A673 (cell line): ENCODE data around the gene THNSL1. TPM values are rescaled to one million over a fixed set of nuclear protein-coding genes. Genes with fewer than 3 reads are reported as not detected.
"Not testable (repeated sequence)": the region's sequence is repeated elsewhere in the genome, so short reads cannot be mapped to it uniquely, and the experiment has no call there.

Experiments used
- BruUV-seq: library from RNA; stranded (reverse); fragments of 400-500 nt; replicated peaks from 2 replicates; lab custom pipeline; 2021; lab: Mats Ljungman, UMichigan
- CTCF ChIA-PET: fragments of 300-600 bp; sonication (Branson Sonifier 250); formaldehyde crosslinking; loops from one replicate; lab custom pipeline; 2022; ENCODE audit warnings: antibody characterized with exemption; lab: Charles Lee
- POLR2A ChIA-PET: fragments of 300-600 bp; sonication (Branson Sonifier 250); formaldehyde crosslinking; loops from one replicate; lab custom pipeline; 2022; ENCODE audit warnings: antibody characterized with exemption; ENCODE audit not compliant: low non-redundant PET; lab: Charles Lee
- DNase-seq: peaks from one replicate; pipeline ENCODE4 v3.0.0-alpha.2; 2015; ENCODE audit warnings: low spot score
- H3K27ac ChIP-seq: fragments of 200-600 bp; sonication (generic); 2 replicates; pipeline ENCODE4 v1.5.1; 2016; ENCODE audit warnings: mixed run types, low read depth, mild to moderate bottlenecking, mixed read lengths, antibody characterized with exemption, low read length; ENCODE audit not compliant: poor library complexity, severe bottlenecking
- H3K27me3 ChIP-seq: fragments of 200-600 bp; sonication (generic); replicated peaks from 2 replicates; pipeline ENCODE4 v1.6.1; 2017; ENCODE audit warnings: mixed run types, low read depth, mild to moderate bottlenecking, mixed read lengths, antibody characterized with exemption, low read length; ENCODE audit not compliant: insufficient read depth, poor library complexity
- H3K36me3 ChIP-seq: fragments of 200-600 bp; sonication (generic); 2 replicates; pipeline ENCODE4 v1.6.1; 2016; ENCODE audit warnings: mixed run types, mild to moderate bottlenecking, mixed read lengths, antibody characterized with exemption, low read length; ENCODE audit not compliant: insufficient read depth, poor library complexity, severe bottlenecking
- H3K4me1 ChIP-seq: fragments of 200-600 bp; sonication (generic); 2 replicates; pipeline ENCODE4 v1.6.1; 2017; ENCODE audit warnings: mixed run types, mild to moderate bottlenecking, mixed read lengths, antibody characterized with exemption, low read length; ENCODE audit not compliant: insufficient read depth, poor library complexity, severe bottlenecking
- H3K4me3 ChIP-seq: fragments of 200-600 bp; sonication (generic); 2 replicates; pipeline ENCODE4 v1.5.1; 2016; ENCODE audit warnings: low read depth, mixed run types, mild to moderate bottlenecking, mixed read lengths, low read length; ENCODE audit not compliant: poor library complexity, severe bottlenecking
- H3K9me3 ChIP-seq: fragments of 200-600 bp; sonication (generic); 2 replicates; pipeline ENCODE4 v1.6.1; 2016; ENCODE audit warnings: mixed run types, low read depth, mild to moderate bottlenecking, mixed read lengths, antibody characterized with exemption, low read length; ENCODE audit not compliant: poor library complexity, severe bottlenecking
- EZH2 ChIP-seq: fragments of 200-600 bp; sonication (generic); IDR thresholded peaks from 2 replicates; pipeline ENCODE4 v1.6.1; 2017; ENCODE audit warnings: borderline replicate concordance, low read depth, mild to moderate bottlenecking, mixed read lengths, antibody characterized with exemption, low read length; ENCODE audit not compliant: poor library complexity, severe bottlenecking
- intact Hi-C: fragments of 100-400 bp; cut with micrococcal nuclease; formaldehyde crosslinking; loops from one replicate; pipeline ENCODE4 v1.10.0; 2022; ENCODE audit not compliant: unreplicated experiment
- total RNA-seq: library from RNA; stranded (reverse); gene quantifications from 2 replicates; pipeline ENCODE4 v1.2.3, GENCODE V29; 2021
- TF ChIP-seq, protein P1 (sequence below): fragments of 300-800, 200-600 bp; sonication (generic); conservative IDR thresholded peaks from 2 replicates; pipeline ENCODE4 v1.5.1; 2017; ENCODE audit warnings: low read depth, mild to moderate bottlenecking, antibody characterized with exemption, low read length, moderate library complexity, mixed read lengths

The THNSL1 gene
- total RNA-seq, 1 experiment from 2014 or later, result 7.1 TPM

DNA sequence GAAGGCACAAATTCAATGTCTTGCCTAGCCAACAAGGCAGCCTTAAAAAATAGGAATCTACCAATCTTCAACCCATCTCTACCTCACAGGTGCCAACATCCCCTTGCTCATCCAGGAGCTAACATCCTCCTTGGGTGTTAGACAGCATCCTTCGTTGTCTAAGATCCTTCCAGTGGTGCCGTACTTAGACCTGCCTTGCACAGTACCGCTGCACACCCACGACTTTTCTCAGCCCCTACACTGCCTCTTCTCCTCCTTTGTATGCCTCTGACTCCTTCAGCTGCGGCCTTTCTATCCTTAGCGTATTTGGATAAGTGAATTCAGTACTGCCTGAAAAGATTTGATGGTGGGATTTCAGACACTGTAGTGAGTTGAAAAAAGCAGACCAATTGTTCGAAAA is 48.1 kb upstream of the THNSL1 start:
- TF ChIP-seq EZH2, result no peak
- TF ChIP-seq, protein P1, sequence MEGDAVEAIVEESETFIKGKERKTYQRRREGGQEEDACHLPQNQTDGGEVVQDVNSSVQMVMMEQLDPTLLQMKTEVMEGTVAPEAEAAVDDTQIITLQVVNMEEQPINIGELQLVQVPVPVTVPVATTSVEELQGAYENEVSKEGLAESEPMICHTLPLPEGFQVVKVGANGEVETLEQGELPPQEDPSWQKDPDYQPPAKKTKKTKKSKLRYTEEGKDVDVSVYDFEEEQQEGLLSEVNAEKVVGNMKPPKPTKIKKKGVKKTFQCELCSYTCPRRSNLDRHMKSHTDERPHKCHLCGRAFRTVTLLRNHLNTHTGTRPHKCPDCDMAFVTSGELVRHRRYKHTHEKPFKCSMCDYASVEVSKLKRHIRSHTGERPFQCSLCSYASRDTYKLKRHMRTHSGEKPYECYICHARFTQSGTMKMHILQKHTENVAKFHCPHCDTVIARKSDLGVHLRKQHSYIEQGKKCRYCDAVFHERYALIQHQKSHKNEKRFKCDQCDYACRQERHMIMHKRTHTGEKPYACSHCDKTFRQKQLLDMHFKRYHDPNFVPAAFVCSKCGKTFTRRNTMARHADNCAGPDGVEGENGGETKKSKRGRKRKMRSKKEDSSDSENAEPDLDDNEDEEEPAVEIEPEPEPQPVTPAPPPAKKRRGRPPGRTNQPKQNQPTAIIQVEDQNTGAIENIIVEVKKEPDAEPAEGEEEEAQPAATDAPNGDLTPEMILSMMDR, result no peak
- intact Hi-C loops, result no loop called here
- Histone ChIP-seq H3K27ac (no peak overlapping the region), H3K36me3 (no peaks in the 10 kb centered on the region), H3K4me3 (no peak overlapping the region), H3K27me3 (no peaks in the 10 kb centered on the region), H3K9me3 (no peaks in the 10 kb centered on the region), H3K4me1 (no peaks in the 10 kb centered on the region)
- BruUV-seq, result no TSS peak
- POLR2A ChIA-PET, result no interaction called here
- CTCF ChIA-PET, result no interaction called here
- no peak for DNase-seq

DNA sequence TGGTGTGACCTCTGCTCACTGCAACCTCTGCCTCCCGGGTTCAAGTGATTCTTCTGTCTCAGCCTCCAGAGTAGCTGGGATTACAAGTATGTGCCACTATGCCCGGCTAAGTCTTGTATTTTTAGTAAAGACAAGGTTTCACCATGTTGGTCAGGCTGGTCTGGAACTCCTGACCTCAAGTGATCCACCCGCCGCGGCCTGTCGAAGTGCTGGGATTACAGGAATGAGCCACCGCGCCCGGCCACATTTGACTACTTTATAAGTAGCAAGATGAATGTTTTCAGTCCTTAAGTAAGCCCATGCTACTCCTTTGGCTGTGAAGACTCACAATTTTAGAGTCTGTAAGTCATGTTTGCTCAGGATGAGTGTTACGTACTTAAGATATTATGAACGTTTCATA is 47.5 kb upstream of the THNSL1 start:
- intact Hi-C loops, H3K27me3 ChIP-seq, H3K4me3 ChIP-seq, H3K36me3 ChIP-seq, H3K4me1 ChIP-seq, H3K27ac ChIP-seq, BruUV-seq, POLR2A ChIA-PET, H3K9me3 ChIP-seq, DNase-seq, CTCF ChIA-PET: not testable (repeated sequence)

DNA sequence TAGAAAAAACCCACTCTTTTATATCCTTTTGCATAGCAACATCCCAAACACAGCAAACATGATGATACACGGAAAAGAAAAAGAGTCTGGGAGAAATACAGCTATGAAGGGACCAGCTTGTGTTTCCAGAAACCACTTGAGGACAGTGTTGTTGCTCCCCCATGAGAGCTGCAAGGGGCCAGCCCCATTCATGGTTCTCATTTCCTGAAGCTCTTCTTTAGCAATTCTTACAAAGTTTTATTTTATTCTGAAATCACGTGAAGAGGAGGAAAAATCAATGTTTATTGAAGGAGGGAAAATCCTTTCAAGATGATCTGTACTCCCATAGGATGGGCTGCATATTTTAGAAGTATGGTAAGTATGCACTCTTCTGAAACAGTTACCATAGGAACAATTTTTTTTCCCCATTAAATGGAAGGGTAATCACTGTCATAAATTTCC is 46.6 kb upstream of the THNSL1 start:
- ChIA-PET CTCF (interaction anchor here (0.6 to 0.7 kb wide), 2 partner anchors 14 to 17 kb away, joined by 3 to 18 read pairs; no protein-coding TSS in a partner anchor), POLR2A (no interaction called here)
- intact Hi-C loops, result no loop called here
- Histone ChIP-seq H3K36me3 (no peaks in the 10 kb centered on the region), H3K27me3 (no peaks in the 10 kb centered on the region), H3K27ac (no peak overlapping the region), H3K4me1 (no peaks in the 10 kb centered on the region), H3K9me3 (no peaks in the 10 kb centered on the region), H3K4me3 (no peak overlapping the region)
- no peak for TF ChIP-seq EZH2
- TF ChIP-seq, protein P1, result no peak
- BruUV-seq, result no TSS peak
- no peak for DNase-seq

DNA sequence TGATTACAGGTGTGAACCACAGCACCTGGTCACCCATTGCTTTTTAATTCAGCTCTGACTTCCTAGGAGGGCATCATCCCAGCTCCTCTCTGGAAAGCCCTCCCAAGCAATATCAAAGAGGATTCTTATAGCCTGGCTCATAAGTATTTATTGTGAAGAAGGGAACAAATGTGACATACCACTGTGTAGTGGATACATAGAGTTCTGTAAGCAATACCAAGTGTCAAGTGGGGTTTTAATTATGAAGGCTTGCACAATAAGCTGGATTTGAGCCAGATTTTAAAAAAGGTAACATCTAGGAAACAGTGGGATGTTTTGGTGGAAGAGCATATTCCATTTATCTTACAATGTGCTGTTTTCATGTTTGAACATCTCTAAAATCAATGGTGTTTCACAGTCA is 45.0 kb upstream of the THNSL1 start:
- Histone ChIP-seq H3K27me3 (no peaks in the 10 kb centered on the region), H3K4me3 (no peak overlapping the region), H3K36me3 (no peaks in the 10 kb centered on the region), H3K9me3 (no peaks in the 10 kb centered on the region), H3K4me1 (no peaks in the 10 kb centered on the region), H3K27ac (no peak overlapping the region)
- TF ChIP-seq, protein P1, result no peak
- no peak for TF ChIP-seq EZH2
- ChIA-PET CTCF (no interaction called here), POLR2A (no interaction called here)
- DNase-seq, result no peak
- BruUV-seq, result no TSS peak
- intact Hi-C loops, result no loop called here
